HepG2 (cell line): ENCODE results near the gene CEBPB. TPM values are rescaled to one million over a fixed set of nuclear protein-coding genes. Genes with fewer than 3 reads are reported as not detected.
A peak's percentile ranks its signal among the peaks of the same experiment; 100 is the strongest.

Experiments used
- ARID4A ChIP-seq: sonication (generic); formaldehyde crosslinking; IDR thresholded peaks from 2 replicates; pipeline ENCODE4 v1.5.0; 2020; ENCODE audit warnings: mild to moderate bottlenecking, missing genetic modification reagents, borderline replicate concordance
- HHEX ChIP-seq: IDR thresholded peaks from 2 replicates; pipeline ENCODE4 v1.6.1; 2016; ENCODE audit warnings: control low read depth
- HMG20B ChIP-seq: conservative IDR thresholded peaks from 2 replicates; pipeline ENCODE4 v1.6.1; 2016; ENCODE audit warnings: missing genetic modification reagents, missing compliant biosample characterization
- HOXA9 ChIP-seq: sonication (generic); formaldehyde crosslinking; IDR thresholded peaks from 2 replicates; pipeline ENCODE4 v1.8.1; 2022; ENCODE audit warnings: missing genetic modification reagents, mild to moderate bottlenecking, moderate library complexity, borderline replicate concordance
- U2AF1 ChIP-seq: fragments of 200-400 bp; formaldehyde crosslinking; optimal IDR thresholded peaks from 2 replicates; pipeline ENCODE3; 2017; ENCODE audit warnings: mild to moderate bottlenecking, low read depth, low read length
- ZNF101 ChIP-seq: sonication (generic); formaldehyde crosslinking; IDR thresholded peaks from 2 replicates; pipeline ENCODE4 v1.4.0; 2020; ENCODE audit warnings: mild to moderate bottlenecking, low read depth, missing genetic modification reagents, borderline replicate concordance
- ZNF207 ChIP-seq: fragments of 450-650 bp; IDR thresholded peaks from 2 replicates; pipeline ENCODE4 v1.6.1; 2016; ENCODE audit warnings: antibody characterized with exemption, borderline replicate concordance
- ZNF256 ChIP-seq: sonication (generic); formaldehyde crosslinking; conservative IDR thresholded peaks from 2 replicates; pipeline ENCODE4 v1.4.0; 2020; ENCODE audit warnings: missing genetic modification reagents
- ZNF274 ChIP-seq: sonication (generic); formaldehyde crosslinking; IDR thresholded peaks from 2 replicates; pipeline ENCODE4 v1.5.1; 2020; ENCODE audit warnings: mild to moderate bottlenecking, missing genetic modification reagents
- ZNF34 ChIP-seq: sonication (generic); formaldehyde crosslinking; IDR thresholded peaks from 2 replicates; pipeline ENCODE4 v1.4.0; 2020; ENCODE audit warnings: mild to moderate bottlenecking, missing genetic modification reagents, borderline replicate concordance
- ZNF577 ChIP-seq: sonication (generic); formaldehyde crosslinking; IDR thresholded peaks from 2 replicates; pipeline ENCODE4 v1.4.0; 2020; ENCODE audit warnings: mild to moderate bottlenecking, low read depth, missing genetic modification reagents, borderline replicate concordance
- ZNF713 ChIP-seq: sonication (generic); formaldehyde crosslinking; IDR thresholded peaks from 2 replicates; pipeline ENCODE4 v1.4.0; 2020; ENCODE audit warnings: mild to moderate bottlenecking, missing genetic modification reagents
- ZSCAN22 ChIP-seq: sonication (generic); formaldehyde crosslinking; IDR thresholded peaks from 2 replicates; pipeline ENCODE4 v1.4.0; 2020; ENCODE audit warnings: mild to moderate bottlenecking, missing genetic modification reagents
- ZZZ3 ChIP-seq: sonication (generic); formaldehyde crosslinking; IDR thresholded peaks from 2 replicates; pipeline ENCODE4 v1.4.0; 2020; ENCODE audit warnings: missing genetic modification reagents, mild to moderate bottlenecking, borderline replicate concordance
- polyA plus RNA-seq, 8 experiments: library from polyadenylated mRNA; depleted of rRNA in 3 of 8; stranded (reverse) in 7 of 8; unstranded in 1 of 8; fragments of >200 nt; fragmentation: Illumina TruSeq in 4 of 8; extraction: Trizol in 4 of 8; gene quantifications; 2 replicates each; pipeline versions ENCODE4 v1.2.1 to v1.2.3, GENCODE V29; 2011 to 2016; ENCODE audit warnings: low read depth in 4 of 8, missing spikeins in 1 of 8, mixed read lengths in 1 of 8; ENCODE audit not compliant: insufficient read depth in 1 of 8
- total RNA-seq, 5 experiments: library from RNA; depleted of rRNA; stranded (reverse); fragments of >200 nt; fragmentation: Illumina TruSeq; extraction: Trizol; gene quantifications; 2 replicates each; pipeline ENCODE4 v1.2.3, GENCODE V29; 2016; ENCODE audit warnings: low read depth in 1 of 5
- TF ChIP-seq, protein P1 (sequence below): sonication (generic); formaldehyde crosslinking; IDR thresholded peaks from one replicate; pipeline ENCODE4 v1.5.1; 2020; ENCODE audit warnings: mild to moderate bottlenecking, missing genetic modification reagents; ENCODE audit errors: not compliant biosample characterization

CEBPB gene
- total and polyA plus RNA-seq, 2 of the 13 experiments (the other 11 are each of a cell fraction or from before 2014, with no cell fraction given) = 18.5 to 28.2 TPM

- peak; percentile 85; the same call in 1 of the 2 replicates for TF ChIP-seq ZZZ3 (CRISPR knock-in tag)
- peak; percentile 91 for TF ChIP-seq ARID4A (CRISPR knock-in tag)
- TF ChIP-seq, protein P1, sequence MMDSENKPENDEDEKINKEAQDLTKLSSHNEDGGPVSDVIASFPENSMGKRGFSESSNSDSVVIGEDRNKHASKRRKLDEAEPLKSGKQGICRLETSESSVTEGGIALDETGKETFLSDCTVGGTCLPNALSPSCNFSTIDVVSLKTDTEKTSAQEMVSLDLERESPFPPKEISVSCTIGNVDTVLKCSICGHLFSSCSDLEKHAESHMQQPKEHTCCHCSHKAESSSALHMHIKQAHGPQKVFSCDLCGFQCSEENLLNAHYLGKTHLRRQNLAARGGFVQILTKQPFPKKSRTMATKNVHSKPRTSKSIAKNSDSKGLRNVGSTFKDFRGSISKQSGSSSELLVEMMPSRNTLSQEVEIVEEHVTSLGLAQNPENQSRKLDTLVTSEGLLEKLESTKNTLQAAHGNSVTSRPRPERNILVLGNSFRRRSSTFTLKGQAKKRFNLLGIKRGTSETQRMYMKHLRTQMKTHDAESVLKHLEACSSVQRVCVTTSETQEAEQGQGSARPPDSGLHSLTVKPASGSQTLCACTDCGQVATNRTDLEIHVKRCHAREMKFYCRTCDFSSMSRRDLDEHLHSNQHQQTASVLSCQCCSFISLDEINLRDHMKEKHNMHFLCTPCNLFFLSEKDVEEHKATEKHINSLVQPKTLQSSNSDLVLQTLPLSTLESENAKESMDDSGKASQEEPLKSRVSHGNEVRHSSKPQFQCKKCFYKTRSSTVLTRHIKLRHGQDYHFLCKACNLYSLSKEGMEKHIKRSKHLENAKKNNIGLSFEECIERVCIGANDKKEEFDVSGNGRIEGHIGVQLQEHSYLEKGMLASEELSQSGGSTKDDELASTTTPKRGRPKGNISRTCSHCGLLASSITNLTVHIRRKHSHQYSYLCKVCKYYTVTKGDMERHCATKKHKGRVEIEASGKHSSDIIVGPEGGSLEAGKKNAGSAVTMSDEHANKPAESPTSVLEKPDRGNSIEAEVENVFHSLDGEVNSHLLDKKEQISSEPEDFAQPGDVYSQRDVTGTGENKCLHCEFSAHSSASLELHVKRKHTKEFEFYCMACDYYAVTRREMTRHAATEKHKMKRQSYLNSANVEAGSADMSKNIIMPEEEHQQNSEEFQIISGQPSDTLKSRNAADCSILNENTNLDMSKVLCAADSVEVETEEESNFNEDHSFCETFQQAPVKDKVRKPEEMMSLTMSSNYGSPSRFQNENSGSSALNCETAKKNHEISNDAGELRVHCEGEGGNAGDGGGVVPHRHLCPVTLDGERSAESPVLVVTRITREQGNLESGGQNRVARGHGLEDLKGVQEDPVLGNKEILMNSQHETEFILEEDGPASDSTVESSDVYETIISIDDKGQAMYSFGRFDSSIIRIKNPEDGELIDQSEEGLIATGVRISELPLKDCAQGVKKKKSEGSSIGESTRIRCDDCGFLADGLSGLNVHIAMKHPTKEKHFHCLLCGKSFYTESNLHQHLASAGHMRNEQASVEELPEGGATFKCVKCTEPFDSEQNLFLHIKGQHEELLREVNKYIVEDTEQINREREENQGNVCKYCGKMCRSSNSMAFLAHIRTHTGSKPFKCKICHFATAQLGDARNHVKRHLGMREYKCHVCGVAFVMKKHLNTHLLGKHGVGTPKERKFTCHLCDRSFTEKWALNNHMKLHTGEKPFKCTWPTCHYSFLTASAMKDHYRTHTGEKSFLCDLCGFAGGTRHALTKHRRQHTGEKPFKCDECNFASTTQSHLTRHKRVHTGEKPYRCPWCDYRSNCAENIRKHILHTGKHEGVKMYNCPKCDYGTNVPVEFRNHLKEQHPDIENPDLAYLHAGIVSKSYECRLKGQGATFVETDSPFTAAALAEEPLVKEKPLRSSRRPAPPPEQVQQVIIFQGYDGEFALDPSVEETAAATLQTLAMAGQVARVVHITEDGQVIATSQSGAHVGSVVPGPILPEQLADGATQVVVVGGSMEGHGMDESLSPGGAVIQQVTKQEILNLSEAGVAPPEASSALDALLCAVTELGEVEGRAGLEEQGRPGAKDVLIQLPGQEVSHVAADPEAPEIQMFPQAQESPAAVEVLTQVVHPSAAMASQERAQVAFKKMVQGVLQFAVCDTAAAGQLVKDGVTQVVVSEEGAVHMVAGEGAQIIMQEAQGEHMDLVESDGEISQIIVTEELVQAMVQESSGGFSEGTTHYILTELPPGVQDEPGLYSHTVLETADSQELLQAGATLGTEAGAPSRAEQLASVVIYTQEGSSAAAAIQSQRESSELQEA (CRISPR knock-in tag) = no peak
- peak; percentile 48; the same call in 1 of the 2 replicates for TF ChIP-seq HHEX (CRISPR knock-in tag)
- TF ChIP-seq ZNF207 = no peak
- TF ChIP-seq ZNF577 (CRISPR knock-in tag) = no peak
- TF ChIP-seq ZNF101 = peak; percentile 77; the same call in 1 of the 2 replicates
- peak; percentile 90 for TF ChIP-seq HMG20B (CRISPR knock-in tag)
- peak; percentile 70 for TF ChIP-seq U2AF1
- peak; percentile 77; the same call in 1 of the 2 replicates for TF ChIP-seq ZSCAN22 (CRISPR knock-in tag)
- no peak; the same call in 1 of the 2 replicates for TF ChIP-seq ZNF256 (CRISPR knock-in tag)
- TF ChIP-seq ZNF713 (CRISPR knock-in tag) = peak; percentile 71; the same call in 1 of the 2 replicates
- TF ChIP-seq HOXA9 (CRISPR knock-in tag) = no peak; the same call in 1 of the 2 replicates
- peak; percentile 93 for TF ChIP-seq ZNF34 (CRISPR knock-in tag)
- peak; percentile 2; the same call in 1 of the 2 replicates for TF ChIP-seq ZNF274 (CRISPR knock-in tag)
Observed at GRCh38 chr20:50188879-50189680, 1.6 kb upstream of the CEBPB start (continued).
